Stimulated activated CD8-positive, alpha-beta memory T cell treated with anti-CD3 and anti-CD28 coated beads, Interleukin-15, amount 100 ng/mL, for 24 hours (primary cell): ENCODE results near the gene TRPC6.

Experiments used
- DNase-seq: peaks from one replicate; pipeline ENCODE4 v3.0.0-alpha.2; 2020; ENCODE audit warnings: low read depth

The TRPC6 gene

GRCh38 chr11:101583251-101584128 lies at the start of gene TRPC6:
TSS of gene TRPC6 (minus strand) at chr11:101584007. CDS start at chr11:101583503, 504 bp downstream.
- no peak for DNase-seq

- no peak for DNase-seq
Observed at GRCh38 chr11:101620026-101620425, 36.2 kb upstream of the TRPC6 start.

DNA sequence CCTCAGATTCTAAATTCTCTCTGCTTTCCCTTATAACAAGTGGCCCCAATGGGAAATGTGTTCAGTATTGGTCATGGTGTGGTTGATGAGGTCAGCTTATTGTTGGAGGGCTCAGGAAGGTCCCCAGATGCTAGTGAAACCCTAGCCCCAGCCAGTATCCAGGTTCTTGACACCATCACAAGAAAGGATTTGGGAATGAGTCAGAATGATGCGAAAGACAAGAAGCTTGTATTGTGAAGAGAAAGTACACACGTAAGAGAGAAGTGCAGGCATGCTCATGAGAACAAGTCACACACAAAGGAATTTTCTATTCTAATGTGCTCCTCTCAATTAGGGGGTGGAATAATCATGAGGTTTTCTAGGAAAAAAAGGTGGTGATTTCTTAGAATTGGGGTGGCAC lies 34.9 kb upstream of the TRPC6 start:
- DNase-seq = no peak

DNA sequence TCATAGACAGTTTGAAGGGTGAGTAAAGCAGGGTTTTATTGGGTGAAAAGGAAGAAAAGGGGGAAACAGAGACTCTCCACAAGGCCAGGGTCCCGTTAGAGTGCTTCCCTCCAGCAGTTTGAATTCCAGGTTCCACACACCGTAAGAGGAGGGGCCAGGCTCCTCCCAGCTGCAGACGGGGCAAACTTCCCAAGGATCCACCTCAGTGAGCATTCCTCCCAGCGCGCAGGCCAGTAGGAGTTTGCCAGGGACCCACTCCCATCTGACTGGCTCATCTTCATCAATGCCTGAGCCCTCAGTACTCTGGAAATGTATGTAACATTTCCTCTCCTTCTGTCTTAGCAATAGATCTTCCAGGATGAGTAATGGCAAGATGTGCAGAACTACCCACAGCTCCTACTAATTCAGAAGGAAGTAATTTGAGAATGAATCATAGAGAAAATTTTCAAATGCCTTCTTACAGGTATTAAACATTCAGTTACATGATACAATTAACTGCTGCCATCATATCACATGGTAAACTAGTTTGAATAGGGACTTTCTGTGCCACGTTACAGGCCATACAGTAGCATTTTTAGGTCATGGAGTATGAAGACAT lies 34.0 kb upstream of the TRPC6 start:
- no peak for DNase-seq

GRCh38 chr11:101612481-101612880 lies 28.7 kb upstream of the TRPC6 start:
- DNase-seq = no peak

GRCh38 chr11:101600924-101601323 lies 17.1 kb upstream of the TRPC6 start:
- no peak for DNase-seq

DNA sequence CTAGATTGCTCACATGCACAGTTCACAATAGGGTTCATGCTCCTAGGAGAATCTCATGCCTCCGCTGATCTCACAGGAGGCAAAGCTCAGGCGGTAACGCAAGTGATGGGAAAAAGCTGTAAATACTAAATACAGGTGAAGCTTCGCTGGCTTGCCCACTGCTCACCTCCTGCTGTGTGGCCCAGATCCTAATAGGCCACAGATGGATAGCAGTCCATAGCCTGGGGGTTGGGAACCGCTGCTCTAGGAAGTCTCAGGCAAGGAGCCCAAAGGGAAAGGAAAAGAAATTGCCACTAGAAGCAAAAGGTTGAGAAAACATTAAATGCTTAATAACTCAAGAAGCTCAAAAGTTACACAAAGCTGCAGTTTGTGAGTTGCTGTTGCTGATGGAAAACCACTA lies 3.2 kb upstream of the TRPC6 start:
- no peak for DNase-seq

- no peak for DNase-seq
Observed at GRCh38 chr11:101584655-101585054, 848 bp upstream of the TRPC6 start.

DNA sequence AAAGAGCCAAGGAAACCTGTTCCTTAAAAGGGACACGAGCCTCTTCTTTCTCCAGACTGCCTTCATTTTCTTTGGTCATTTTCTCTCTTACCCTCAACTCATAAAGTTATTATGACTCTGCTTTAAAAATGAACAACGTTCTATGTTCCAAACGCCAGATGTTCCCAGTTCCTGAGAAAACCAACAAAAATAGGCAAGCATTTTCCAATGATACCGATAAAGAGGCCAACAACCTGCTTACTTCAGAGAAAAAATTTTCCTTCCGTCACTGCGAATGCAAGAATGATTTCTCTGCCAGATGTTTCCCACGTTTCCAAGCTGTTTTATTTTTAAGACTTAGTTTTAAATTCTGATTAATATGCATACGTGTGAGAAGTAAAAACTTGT lies 315 bp upstream of the TRPC6 start:
- no peak for DNase-seq

- DNase-seq = no peak
Observed at GRCh38 chr11:101582989-101583250, 887 bp downstream of the TRPC6 start.

DNA sequence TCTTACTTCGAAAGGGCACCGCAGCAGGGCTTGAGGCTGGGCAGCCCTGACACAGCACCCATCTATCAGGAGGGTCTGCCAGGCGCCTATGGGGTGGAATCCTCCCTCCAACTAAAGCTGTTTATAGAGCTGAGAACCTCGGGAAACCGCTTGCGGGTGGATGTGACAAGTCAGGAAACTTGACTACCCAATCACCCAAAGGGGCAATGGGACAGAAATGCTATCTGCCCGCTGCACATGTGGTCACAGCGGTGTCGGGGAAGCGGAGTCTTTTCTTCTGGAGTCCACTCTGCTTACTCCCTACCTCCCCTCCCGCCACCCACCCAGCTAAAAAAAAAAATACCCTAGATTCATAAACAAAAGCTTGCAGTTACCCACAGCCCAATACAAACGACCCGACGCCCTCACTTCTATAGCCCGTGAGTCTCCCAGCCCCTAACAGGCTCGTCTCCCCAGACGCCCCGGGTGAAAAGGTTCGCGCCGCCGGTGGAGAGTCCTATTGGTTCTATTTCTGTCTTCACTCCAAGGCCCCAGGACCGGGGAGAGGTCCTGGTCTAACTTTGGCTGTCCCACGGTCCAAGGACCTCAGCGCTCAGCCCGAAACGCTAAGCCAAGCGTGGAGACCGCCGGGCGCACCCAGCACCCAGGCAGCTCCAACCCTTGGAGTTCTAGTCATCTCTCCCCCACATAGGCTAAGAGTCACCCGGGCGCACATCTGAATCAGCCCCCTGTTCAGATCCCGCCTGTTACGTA lies 1.4 kb downstream of the TRPC6 start:
- no peak for DNase-seq

- no peak for DNase-seq
Observed at GRCh38 chr11:101577461-101577860, 6.3 kb downstream of the TRPC6 start.

- no peak for DNase-seq
Observed at GRCh38 chr11:101576456-101576855, 7.4 kb downstream of the TRPC6 start.

GRCh38 chr11:101574886-101575285 lies 8.9 kb downstream of the TRPC6 start:
- no peak for DNase-seq

- no peak for DNase-seq
Observed at GRCh38 chr11:101567071-101567470, 16.7 kb downstream of the TRPC6 start.

DNA sequence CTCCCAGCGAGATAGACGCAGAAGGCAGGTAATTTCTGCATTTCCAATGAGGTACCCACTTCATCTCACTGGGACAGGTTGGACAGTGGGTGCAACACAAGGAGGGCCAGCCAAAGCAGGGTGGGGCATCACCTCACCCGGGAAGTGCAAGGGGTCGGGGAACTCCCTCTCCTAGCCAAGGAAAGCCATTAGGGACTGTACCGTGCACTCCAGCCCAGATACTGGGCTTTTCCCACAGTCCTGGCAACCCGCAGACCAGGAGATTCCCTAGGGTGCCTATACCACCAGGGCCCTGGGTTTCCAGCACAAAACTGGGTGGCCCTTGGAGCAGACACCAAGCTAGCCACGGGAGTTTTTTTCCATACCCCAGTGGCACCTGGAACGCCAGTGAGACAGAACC lies 17.2 kb downstream of the TRPC6 start:
- DNase-seq = no peak

GRCh38 chr11:101563166-101563565 lies 20.6 kb downstream of the TRPC6 start:
- DNase-seq = no peak

- no peak for DNase-seq
Observed at GRCh38 chr11:101555366-101555765, 28.4 kb downstream of the TRPC6 start.

GRCh38 chr11:101553891-101554292 lies 29.9 kb downstream of the TRPC6 start:
- no peak for DNase-seq

- DNase-seq = no peak
Observed at GRCh38 chr11:101552888-101553287, 30.9 kb downstream of the TRPC6 start.

- no peak for DNase-seq
Observed at GRCh38 chr11:101528541-101528940, 55.3 kb downstream of the TRPC6 start.

GRCh38 chr11:101523634-101524260 lies 60.1 kb downstream of the TRPC6 start:
- no peak for DNase-seq

DNA sequence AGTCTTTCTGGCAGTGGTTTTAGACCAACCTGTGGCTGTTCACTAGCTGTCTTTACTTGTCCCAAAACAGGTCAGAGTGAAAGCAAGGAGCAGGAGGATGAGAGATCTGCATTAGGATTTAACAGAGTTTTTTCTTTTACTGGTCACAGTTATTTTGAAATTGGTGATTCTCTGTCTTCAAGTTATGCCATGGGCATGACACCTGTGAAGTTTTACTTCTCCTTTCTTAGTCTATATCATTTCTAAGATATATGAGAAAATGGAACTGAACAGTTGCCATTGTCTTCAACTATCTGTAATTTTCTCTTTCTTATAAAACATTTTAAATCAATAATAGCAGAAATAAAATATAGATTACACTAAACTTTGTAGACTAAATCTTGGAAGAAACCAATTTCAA lies 60.6 kb downstream of the TRPC6 start:
- DNase-seq = no peak
